Subcutaneous adipose tissue (tissue), 4 donors: ENCODE measurements around the gene SFN. TPM values are rescaled to one million over a fixed set of nuclear protein-coding genes. Genes with fewer than 3 reads are reported as not detected.

Experiments used
- total RNA-seq, 4 donors: library from RNA; depleted of rRNA; stranded (reverse); fragments of >200 nt; gene quantifications; one replicate each; pipeline ENCODE4 v1.1.0, GENCODE V29; 2016
- TF ChIP-seq, protein P1 (sequence below): fragments of 450-650 bp; IDR thresholded peaks from one replicate; pipeline ENCODE4 v1.5.1; 2016; ENCODE audit warnings: low read depth, mild to moderate bottlenecking, control low read depth, antibody characterized with exemption, moderate library complexity

Gene SFN
- total RNA-seq, 4 donors from 2014 or later, result not detected

GRCh38 chr1:26900001-26900814 is 37.3 kb downstream of the SFN start, which contains the start of gene GPATCH3:
Gene GPATCH3, minus strand, starts transcription at chr1:26900467. Its CDS starts 25 bp downstream, at chr1:26900442.
- TF ChIP-seq, protein P1, sequence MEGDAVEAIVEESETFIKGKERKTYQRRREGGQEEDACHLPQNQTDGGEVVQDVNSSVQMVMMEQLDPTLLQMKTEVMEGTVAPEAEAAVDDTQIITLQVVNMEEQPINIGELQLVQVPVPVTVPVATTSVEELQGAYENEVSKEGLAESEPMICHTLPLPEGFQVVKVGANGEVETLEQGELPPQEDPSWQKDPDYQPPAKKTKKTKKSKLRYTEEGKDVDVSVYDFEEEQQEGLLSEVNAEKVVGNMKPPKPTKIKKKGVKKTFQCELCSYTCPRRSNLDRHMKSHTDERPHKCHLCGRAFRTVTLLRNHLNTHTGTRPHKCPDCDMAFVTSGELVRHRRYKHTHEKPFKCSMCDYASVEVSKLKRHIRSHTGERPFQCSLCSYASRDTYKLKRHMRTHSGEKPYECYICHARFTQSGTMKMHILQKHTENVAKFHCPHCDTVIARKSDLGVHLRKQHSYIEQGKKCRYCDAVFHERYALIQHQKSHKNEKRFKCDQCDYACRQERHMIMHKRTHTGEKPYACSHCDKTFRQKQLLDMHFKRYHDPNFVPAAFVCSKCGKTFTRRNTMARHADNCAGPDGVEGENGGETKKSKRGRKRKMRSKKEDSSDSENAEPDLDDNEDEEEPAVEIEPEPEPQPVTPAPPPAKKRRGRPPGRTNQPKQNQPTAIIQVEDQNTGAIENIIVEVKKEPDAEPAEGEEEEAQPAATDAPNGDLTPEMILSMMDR, result no peak

GRCh38 chr1:26900815-26901511 is 38.0 kb downstream of the SFN start:
- TF ChIP-seq, protein P1, result no peak

DNA sequence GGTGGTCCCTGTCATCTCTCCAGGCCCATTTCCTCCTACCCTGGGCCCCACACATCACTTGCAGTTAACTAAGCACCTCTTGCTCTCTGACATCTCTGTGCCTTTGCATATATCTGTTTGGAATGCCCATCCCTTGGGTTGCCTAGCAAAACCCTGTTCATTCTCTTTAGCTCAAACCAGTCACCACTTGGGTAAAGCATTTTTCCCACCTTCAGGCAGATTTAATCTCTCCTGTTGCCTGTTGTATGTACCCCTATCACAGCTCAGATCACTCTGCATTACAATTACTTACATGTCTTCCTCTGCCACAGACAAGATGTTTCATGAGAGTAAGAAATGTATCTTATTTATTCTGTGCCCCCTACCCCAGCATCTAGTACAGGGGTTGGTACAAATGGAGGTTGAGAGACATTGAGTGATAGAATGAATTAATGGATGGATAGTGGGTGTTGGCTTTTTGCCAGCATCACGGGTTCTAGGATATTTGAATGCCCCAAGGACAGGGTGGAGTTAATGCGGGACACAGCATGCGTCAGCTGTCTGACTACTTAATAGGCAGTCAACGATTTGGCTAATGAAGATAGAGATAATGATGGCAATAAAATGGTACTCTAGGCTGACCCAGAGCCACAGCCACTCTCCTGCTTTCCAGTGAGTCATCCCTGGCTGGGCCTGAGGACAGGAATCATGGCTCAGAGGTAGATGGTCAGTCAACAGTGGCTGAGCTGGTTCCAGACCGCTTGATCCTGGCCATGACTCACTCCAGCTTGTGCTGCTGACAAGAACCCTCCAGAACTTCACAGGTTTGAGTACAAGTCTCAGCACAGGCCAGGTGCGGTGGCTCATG is 44.3 kb downstream of the SFN start:
- TF ChIP-seq, protein P1, result no peak

DNA sequence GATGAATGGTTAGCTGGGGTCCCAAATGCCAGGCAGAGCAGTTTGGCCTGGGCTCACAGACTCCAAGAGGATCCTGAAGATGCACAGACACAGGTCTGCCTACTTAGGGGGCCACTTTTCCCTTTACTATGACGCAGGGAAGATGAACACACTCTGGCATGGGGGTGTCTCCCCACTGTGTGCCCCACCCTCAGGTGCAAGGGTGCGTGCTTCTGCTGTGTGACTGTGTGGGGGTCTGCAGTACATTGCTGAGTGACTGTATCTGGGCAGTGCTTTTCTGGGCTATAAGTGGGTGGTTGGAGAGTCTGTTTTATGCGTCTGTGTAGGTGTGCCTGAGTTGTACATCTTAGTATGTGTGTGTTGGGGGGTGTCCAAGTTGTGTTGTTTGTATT is 47.0 kb downstream of the SFN start:
- TF ChIP-seq, protein P1, result no peak

- TF ChIP-seq, protein P1, result no peak
These were observed 47.6 kb downstream of the SFN start for GRCh38 chr1:26910343-26911160.

DNA sequence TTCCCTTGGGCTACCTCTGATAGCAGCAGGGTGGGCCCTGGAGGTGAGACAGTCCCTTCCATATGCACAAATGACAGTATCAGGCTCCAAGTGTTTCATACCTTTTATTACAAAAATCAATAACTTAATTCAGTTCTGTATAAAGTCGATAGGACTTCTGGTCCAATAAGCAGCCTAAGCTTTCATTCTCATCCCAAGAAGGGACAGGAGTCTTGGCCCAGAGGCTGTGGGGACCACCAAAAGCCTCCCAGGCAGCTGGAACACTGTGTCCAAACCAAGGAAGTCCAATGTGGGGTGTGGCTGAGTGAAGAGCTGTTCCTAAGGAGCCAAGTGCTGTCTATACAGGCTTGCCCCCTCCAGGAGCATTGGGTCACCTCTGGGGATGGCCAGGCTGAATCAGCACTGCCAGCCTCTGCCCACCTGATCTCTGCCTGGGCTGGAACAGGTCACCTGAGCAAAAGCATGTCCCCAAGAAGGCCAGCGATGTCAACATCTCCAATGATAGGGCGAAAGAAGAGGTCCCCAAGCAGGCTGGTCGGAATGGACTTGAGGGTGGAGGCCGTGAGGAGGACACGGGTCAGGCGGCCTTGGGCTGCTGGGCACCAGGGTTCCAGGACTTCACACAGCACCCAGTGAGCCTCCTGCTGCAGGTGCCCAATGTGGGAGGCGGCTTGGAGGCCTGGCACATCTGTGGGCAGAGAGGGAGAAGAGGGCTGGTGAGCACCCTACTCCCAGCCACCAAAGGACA is 48.6 kb downstream of the SFN start:
- TF ChIP-seq, protein P1, result no peak
